ENCODE measurements around the gene NEU4.

GRCh38 chr2:241764275-241765241 lies 44.4 kb upstream of the NEU4 start:
- TF ChIP-seq CTCF (IDR thresholded peaks at IDR 0.05 in 8 of 11, conservative IDR thresholded peaks at IDR 0.05 in 3 of 11) (no peak), POLR2A (IDR thresholded peaks at IDR 0.05) (no peak), POLR2AphosphoS5 (IDR thresholded peaks at IDR 0.05) (no peak)

All from spleen (tissue), 7 donors.